HL-60 (cell line): Measurements from ENCODE around the gene EPC1.

Experiments used
- DNase-seq, 2 experiments: peaks; one replicate each; pipeline ENCODE4 v3.0.0-alpha.2; 2010 to 2020; ENCODE audit warnings: low read depth in 1 of 2, low spot score in 1 of 2
- H3K27ac ChIP-seq: fragments of 250-450 bp; sonication (Bioruptor Pico); replicated peaks from 2 replicates; pipeline ENCODE4 v1.5.1; 2020; ENCODE audit warnings: mild to moderate bottlenecking, moderate library complexity
- H3K27me3 ChIP-seq: fragments of 250-450 bp; sonication (Bioruptor Pico); 2 replicates; pipeline ENCODE4 v1.5.1; 2021; ENCODE audit warnings: mild to moderate bottlenecking, moderate library complexity; ENCODE audit not compliant: insufficient read depth, poor library complexity, severe bottlenecking
- H3K4me3 ChIP-seq: replicated peaks from 2 replicates; pipeline ENCODE4 v1.5.1; 2011; ENCODE audit warnings: mild to moderate bottlenecking, control low read depth, low read length; ENCODE audit not compliant: insufficient read depth
- GABPA ChIP-seq: IDR thresholded peaks from 2 replicates; pipeline ENCODE4 v1.6.1; 2012; ENCODE audit warnings: low read depth
- POLR2AphosphoS5 ChIP-seq: IDR thresholded peaks from 2 replicates; pipeline ENCODE4 v1.6.1; 2012; ENCODE audit warnings: low read depth
- SPI1 ChIP-seq: IDR thresholded peaks from 2 replicates; pipeline ENCODE4 v1.6.1; 2012; ENCODE audit warnings: low read depth, mild to moderate bottlenecking, borderline replicate concordance
- TF ChIP-seq, protein P1 (sequence below): IDR thresholded peaks from one replicate; pipeline ENCODE4 v1.5.1; 2011; ENCODE audit warnings: low read length, control low read depth, inconsistent platforms; ENCODE audit not compliant: insufficient read depth
- TF ChIP-seq, protein P2 (sequence below): IDR thresholded peaks from 2 replicates; pipeline ENCODE4 v1.6.1; 2012; ENCODE audit warnings: low read depth; ENCODE audit not compliant: insufficient replicate concordance

The EPC1 gene

DNA sequence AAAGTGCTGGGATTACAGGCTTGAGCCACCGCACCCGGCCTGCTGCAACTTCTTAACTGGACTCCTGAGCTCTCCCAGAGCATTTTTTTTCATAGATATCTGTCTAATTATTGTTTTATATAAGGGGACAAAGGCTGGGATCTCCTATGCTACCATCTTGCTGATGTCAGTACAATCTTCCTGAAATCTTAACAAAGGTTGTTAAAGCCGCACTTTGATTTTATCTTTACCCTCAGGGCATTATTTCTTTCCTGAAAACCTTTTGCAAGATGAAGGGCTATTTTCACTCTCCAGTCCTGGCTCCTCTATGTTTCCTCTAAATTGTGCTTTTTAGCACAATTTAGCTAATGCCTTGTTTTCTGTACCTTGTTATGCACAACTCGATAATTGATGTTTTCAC is 102.9 kb downstream of the EPC1 start:
- no peak overlapping the region for H3K4me3 ChIP-seq
- no peak overlapping the region for H3K27ac ChIP-seq
- no peak for TF ChIP-seq SPI1
- TF ChIP-seq POLR2AphosphoS5, result no peak
- TF ChIP-seq, protein P1, sequence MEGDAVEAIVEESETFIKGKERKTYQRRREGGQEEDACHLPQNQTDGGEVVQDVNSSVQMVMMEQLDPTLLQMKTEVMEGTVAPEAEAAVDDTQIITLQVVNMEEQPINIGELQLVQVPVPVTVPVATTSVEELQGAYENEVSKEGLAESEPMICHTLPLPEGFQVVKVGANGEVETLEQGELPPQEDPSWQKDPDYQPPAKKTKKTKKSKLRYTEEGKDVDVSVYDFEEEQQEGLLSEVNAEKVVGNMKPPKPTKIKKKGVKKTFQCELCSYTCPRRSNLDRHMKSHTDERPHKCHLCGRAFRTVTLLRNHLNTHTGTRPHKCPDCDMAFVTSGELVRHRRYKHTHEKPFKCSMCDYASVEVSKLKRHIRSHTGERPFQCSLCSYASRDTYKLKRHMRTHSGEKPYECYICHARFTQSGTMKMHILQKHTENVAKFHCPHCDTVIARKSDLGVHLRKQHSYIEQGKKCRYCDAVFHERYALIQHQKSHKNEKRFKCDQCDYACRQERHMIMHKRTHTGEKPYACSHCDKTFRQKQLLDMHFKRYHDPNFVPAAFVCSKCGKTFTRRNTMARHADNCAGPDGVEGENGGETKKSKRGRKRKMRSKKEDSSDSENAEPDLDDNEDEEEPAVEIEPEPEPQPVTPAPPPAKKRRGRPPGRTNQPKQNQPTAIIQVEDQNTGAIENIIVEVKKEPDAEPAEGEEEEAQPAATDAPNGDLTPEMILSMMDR, result no peak
- TF ChIP-seq, protein P2, sequence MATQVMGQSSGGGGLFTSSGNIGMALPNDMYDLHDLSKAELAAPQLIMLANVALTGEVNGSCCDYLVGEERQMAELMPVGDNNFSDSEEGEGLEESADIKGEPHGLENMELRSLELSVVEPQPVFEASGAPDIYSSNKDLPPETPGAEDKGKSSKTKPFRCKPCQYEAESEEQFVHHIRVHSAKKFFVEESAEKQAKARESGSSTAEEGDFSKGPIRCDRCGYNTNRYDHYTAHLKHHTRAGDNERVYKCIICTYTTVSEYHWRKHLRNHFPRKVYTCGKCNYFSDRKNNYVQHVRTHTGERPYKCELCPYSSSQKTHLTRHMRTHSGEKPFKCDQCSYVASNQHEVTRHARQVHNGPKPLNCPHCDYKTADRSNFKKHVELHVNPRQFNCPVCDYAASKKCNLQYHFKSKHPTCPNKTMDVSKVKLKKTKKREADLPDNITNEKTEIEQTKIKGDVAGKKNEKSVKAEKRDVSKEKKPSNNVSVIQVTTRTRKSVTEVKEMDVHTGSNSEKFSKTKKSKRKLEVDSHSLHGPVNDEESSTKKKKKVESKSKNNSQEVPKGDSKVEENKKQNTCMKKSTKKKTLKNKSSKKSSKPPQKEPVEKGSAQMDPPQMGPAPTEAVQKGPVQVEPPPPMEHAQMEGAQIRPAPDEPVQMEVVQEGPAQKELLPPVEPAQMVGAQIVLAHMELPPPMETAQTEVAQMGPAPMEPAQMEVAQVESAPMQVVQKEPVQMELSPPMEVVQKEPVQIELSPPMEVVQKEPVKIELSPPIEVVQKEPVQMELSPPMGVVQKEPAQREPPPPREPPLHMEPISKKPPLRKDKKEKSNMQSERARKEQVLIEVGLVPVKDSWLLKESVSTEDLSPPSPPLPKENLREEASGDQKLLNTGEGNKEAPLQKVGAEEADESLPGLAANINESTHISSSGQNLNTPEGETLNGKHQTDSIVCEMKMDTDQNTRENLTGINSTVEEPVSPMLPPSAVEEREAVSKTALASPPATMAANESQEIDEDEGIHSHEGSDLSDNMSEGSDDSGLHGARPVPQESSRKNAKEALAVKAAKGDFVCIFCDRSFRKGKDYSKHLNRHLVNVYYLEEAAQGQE, result no peak
- no peak for TF ChIP-seq GABPA
- no peak for DNase-seq
- no peaks in the 10 kb centered on the region for H3K27me3 ChIP-seq

DNA sequence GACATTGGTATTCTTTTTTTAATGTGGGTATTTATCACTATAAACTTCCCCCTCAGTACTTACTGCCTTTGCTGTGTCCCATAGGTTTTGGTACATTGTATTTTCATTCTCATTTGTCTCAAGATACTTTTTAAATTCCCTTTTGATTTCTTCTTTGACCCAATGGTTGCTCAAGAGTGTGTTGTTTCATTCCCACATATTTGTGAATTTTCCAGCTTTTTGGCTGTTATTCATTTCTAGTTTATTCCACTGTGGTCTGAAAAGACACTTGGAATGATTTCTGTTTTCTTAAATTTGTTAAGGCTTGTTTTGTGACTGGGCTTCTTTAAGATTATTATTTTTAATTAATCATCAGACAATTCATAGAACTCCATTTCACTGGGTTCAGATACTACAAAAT is 105.0 kb downstream of the EPC1 start:
- TF ChIP-seq, protein P2, result no peak
- no peak for TF ChIP-seq SPI1
- no peak for TF ChIP-seq POLR2AphosphoS5
- no peak for TF ChIP-seq GABPA
- TF ChIP-seq, protein P1, result no peak

DNA sequence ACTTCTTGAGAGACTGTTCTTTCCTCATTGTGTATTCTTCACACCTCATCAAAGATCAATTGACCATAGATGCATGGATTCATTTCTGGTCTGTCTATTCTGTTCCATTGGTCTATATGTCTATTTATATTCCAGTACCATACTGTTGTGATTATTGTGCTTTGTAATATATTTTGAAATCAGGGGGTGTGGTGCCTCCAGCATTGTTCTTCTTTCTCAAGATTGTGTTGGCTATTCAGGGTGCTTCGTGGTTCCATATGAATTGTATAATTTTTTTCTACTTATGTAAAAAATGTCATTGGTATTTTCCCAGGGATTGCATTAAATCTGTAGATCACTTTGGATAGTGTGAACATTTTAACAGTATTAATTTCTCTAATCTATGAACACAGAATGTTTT is 106.5 kb downstream of the EPC1 start:
- Histone ChIP-seq H3K27ac (no peak overlapping the region), H3K27me3 (no peaks in the 10 kb centered on the region), H3K4me3 (no peak overlapping the region)
- DNase-seq, result no peak
- TF ChIP-seq GABPA, result no peak
- TF ChIP-seq POLR2AphosphoS5, result no peak
- TF ChIP-seq SPI1, result no peak
- TF ChIP-seq, protein P1, result no peak
- TF ChIP-seq, protein P2, result no peak

More for the DNA sequence above, 105.0 kb downstream of the EPC1 start:
- no peak for DNase-seq
- no peak overlapping the region for H3K27ac ChIP-seq
- no peak overlapping the region for H3K4me3 ChIP-seq
- H3K27me3 ChIP-seq, result no peaks in the 10 kb centered on the region
